Common myeloid progenitor, CD34-positive (primary cell): ENCODE data around the gene CTPS2.

Experiments
- CTCF ChIA-PET: fragments of 350-600 bp; sonication (Branson Sonifier 250); formaldehyde crosslinking; loops from one replicate; lab custom pipeline; 2021; ENCODE audit warnings: antibody characterized with exemption; lab: Charles Lee
- POLR2A ChIA-PET: fragments of 350-600 bp; sonication (Branson Sonifier 250); formaldehyde crosslinking; loops from one replicate; lab custom pipeline; 2021; ENCODE audit warnings: antibody characterized with exemption; lab: Charles Lee
- DNase-seq, 3 donors: peaks; one replicate each; pipeline versions ENCODE4 v3.0.0 to v3.0.0-alpha.2; 2013
- H3K27ac ChIP-seq, 2 experiments: 1 replicate in 1 of 2; 2 replicates in 1 of 2; pipeline ENCODE4 v1.7.0; 2013; ENCODE audit warnings: inconsistent platforms in 2 of 2, low read length in 2 of 2, mild to moderate bottlenecking in 2 of 2, low read depth in 1 of 2, moderate library complexity in 1 of 2; ENCODE audit not compliant: severe bottlenecking in 2 of 2, insufficient read depth in 1 of 2, poor library complexity in 1 of 2
- H3K27me3 ChIP-seq, 5 experiments: replicated peaks in 2 of 5; 1 replicate in 3 of 5; 2 replicates in 2 of 5; pipeline versions ENCODE4 v1.6.1 to v1.7.0; 2013; ENCODE audit warnings: low read length in 4 of 5, mild to moderate bottlenecking in 2 of 5, moderate library complexity in 2 of 5, inconsistent platforms in 1 of 5; ENCODE audit not compliant: insufficient read depth in 5 of 5, control insufficient read depth in 4 of 5
- H3K36me3 ChIP-seq, 4 experiments: 1 replicate in 2 of 4; 2 replicates in 2 of 4; pipeline versions ENCODE4 v1.6.1 to v1.7.0; 2013; ENCODE audit warnings: low read length in 3 of 4, control low read depth in 1 of 4, mild to moderate bottlenecking in 1 of 4; ENCODE audit not compliant: control insufficient read depth in 4 of 4, insufficient read depth in 4 of 4
- H3K4me1 ChIP-seq, 4 experiments: 1 replicate in 3 of 4; 2 replicates in 1 of 4; pipeline versions ENCODE4 v1.6.1 to v1.7.1; 2013; ENCODE audit warnings: low read length in 3 of 4, mild to moderate bottlenecking in 3 of 4, control low read depth in 1 of 4, inconsistent platforms in 1 of 4, moderate library complexity in 1 of 4; ENCODE audit not compliant: control insufficient read depth in 4 of 4, insufficient read depth in 4 of 4; ENCODE audit errors: control extremely low read depth in 1 of 4
- H3K4me3 ChIP-seq, 7 experiments: 1 replicate in 4 of 7; 2 replicates in 3 of 7; pipeline versions ENCODE4 v1.5.1 to v1.7.0; 2013; ENCODE audit warnings: mild to moderate bottlenecking in 7 of 7, low read length in 6 of 7, moderate library complexity in 6 of 7, inconsistent platforms in 2 of 7, low read depth in 2 of 7, control low read depth in 1 of 7; ENCODE audit not compliant: insufficient read depth in 4 of 7, control insufficient read depth in 1 of 7; ENCODE audit errors: extremely low read depth in 1 of 7
- H3K9me3 ChIP-seq, 5 experiments: 1 replicate in 4 of 5; 2 replicates in 1 of 5; pipeline versions ENCODE4 v1.6.1 to v1.7.1; 2013; ENCODE audit warnings: low read length in 4 of 5, mild to moderate bottlenecking in 2 of 5, inconsistent platforms in 1 of 5, low read depth in 1 of 5, moderate library complexity in 1 of 5; ENCODE audit not compliant: control insufficient read depth in 4 of 5, insufficient read depth in 2 of 5; ENCODE audit errors: control extremely low read depth in 1 of 5
- WGBS: methylation state at CpG from one replicate; pipeline ENCODE4 v1.1.5; 2013; ENCODE audit not compliant: insufficient coverage; 5-methylcytosine and 5-hydroxymethylcytosine counted together

CTPS2 gene

DNA sequence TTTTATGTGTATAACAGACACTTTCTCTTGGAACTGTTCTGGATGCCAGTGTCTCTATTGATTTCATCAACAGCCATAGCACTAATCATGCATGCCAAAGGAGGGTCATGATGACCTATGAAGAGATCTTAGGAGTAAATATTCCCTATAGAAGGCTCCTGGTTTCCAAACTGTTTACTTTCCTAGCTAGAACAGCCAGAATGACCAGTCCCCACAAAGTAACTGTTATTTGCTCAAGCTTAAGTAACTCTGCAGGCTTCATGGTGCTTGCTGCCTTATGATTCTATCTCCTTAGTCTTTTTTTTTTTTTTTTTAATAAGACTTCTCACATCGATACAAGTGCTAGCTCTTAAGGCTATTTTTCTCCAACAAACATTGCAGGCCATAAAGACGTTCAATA is 50.1 kb downstream of the CTPS2 start:
- WGBS: no CpG with 5 or more reads among the region's 2 CpGs
- no peak for DNase-seq
- ChIA-PET CTCF (interaction anchor here (0.6 kb wide), 1 partner anchor 45 kb away, joined by 3 read pairs; no protein-coding TSS in a partner anchor), POLR2A (no interaction called here)
- no peaks in the 10 kb centered on the region for H3K4me1 ChIP-seq
- peaks cover 0 to 23% (median 2%) of the 10 kb centered on the region in 4 experiments for H3K36me3 ChIP-seq
- H3K9me3 ChIP-seq: no peaks in the 10 kb centered on the region
- peaks cover 0 to 9% (median 0%) of the 10 kb centered on the region in 5 experiments for H3K27me3 ChIP-seq
- H3K4me3 ChIP-seq: no peak overlapping the region
- H3K27ac ChIP-seq: no peak overlapping the region

DNA sequence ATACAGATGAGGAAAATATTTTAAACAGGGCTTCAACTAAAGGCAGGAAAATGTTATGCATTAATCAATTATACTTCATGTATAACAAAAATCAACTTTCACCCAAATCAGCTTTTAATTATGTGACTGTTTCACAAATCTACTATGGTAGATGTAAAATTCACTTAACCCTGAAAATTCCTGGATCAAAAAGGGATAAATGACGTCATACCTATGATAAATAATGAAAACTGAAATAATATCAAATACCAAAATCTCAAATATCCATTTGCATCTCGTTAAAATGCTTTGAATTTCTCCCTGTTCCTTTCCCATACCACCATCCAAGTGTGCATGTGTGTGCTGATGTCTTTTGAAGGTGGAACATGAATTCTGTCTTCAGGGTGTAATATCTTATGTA is 51.0 kb downstream of the CTPS2 start:
- Histone ChIP-seq H3K4me3 (no peak overlapping the region), H3K36me3 (peaks cover 0 to 18% (median 2%) of the 10 kb centered on the region in 4 experiments), H3K27ac (no peak overlapping the region), H3K27me3 (peaks cover 0 to 14% (median 0%) of the 10 kb centered on the region in 5 experiments), H3K9me3 (no peaks in the 10 kb centered on the region), H3K4me1 (no peaks in the 10 kb centered on the region)
- ChIA-PET POLR2A (no interaction called here), CTCF (no interaction called here)
- no peak for DNase-seq
- WGBS: no CpG with 5 or more reads among the region's 2 CpGs

DNA sequence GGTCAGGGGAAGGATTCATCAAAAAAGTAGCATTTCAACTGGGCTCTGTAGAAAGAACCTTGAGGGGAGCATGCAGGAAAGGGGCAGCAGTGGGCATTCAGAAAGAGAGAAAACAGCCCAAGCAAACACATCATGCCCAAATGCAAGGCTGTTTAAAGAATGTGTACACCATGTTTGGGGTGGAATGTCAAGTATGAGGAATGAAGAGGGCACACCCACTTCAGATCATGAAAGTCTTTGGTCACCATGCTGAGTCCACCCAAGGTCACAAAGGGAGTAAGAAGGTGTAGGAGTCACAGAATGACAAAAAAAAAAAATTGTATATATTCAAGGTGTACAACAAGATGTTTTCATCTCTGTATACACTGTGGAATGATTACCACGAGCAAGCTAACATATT is 53.1 kb downstream of the CTPS2 start:
- H3K4me3 ChIP-seq: no peak overlapping the region
- no peak for DNase-seq
- CTCF ChIA-PET: no interaction called here
- POLR2A ChIA-PET: no interaction called here
- H3K9me3 ChIP-seq: no peaks in the 10 kb centered on the region
- H3K27me3 ChIP-seq: peaks cover 0 to 14% (median 0%) of the 10 kb centered on the region in 5 experiments
- H3K4me1 ChIP-seq: peaks cover 0 to 2% (median 0%) of the 10 kb centered on the region in 4 experiments
- peaks cover 0 to 4% (median under 1%) of the 10 kb centered on the region in 4 experiments for H3K36me3 ChIP-seq
- no CpG with 5 or more reads among the region's 1 CpG for WGBS
- H3K27ac ChIP-seq: no peak overlapping the region

- no CpG with 5 or more reads among the region's 2 CpGs for WGBS
- Histone ChIP-seq H3K27me3 (peaks cover 0 to 14% (median 0%) of the 10 kb centered on the region in 5 experiments), H3K27ac (no peak overlapping the region), H3K36me3 (peaks cover 0 to 7% (median 0%) of the 10 kb centered on the region in 4 experiments), H3K4me3 (no peak overlapping the region), H3K9me3 (no peaks in the 10 kb centered on the region), H3K4me1 (peaks cover 0 to 2% (median 0%) of the 10 kb centered on the region in 4 experiments)
- DNase-seq: no peak
- ChIA-PET POLR2A (no interaction called here), CTCF (no interaction called here)
Observed at GRCh38 chrX:16658284-16658683, 54.2 kb downstream of the CTPS2 start.

DNA sequence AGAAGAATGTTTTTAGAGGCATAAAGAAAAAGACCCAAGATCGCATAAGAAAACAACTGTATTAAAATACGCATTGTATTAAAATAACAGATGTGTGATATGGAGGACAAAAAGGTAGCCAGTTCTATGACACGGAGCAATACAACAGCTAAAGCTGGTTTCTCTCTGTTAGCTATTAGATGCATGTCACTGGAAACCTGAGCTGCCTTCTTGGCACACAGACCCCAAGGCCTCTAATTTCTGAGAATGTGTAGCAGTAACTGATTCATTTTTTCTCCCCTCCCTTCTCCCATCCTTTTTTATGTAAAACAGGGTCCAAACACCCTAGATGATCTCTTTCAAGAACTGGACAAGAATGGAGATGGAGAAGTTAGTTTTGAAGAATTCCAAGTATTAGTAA is 58.4 kb downstream of the CTPS2 start:
- WGBS: 100% methylated on average over 2 of the region's 3 CpGs
- Histone ChIP-seq H3K4me1 (peaks cover 0 to 2% (median 0%) of the 10 kb centered on the region in 4 experiments), H3K27me3 (peaks cover 0 to 18% (median 0%) of the 10 kb centered on the region in 5 experiments), H3K4me3 (no peak overlapping the region), H3K27ac (no peak overlapping the region), H3K9me3 (no peaks in the 10 kb centered on the region), H3K36me3 (peaks cover 0 to 7% (median 1%) of the 10 kb centered on the region in 4 experiments)
- ChIA-PET POLR2A (no interaction called here), CTCF (no interaction called here)
- no peak for DNase-seq

GRCh38 chrX:16653424-16653823 is 59.0 kb downstream of the CTPS2 start:
- Histone ChIP-seq H3K9me3 (no peaks in the 10 kb centered on the region), H3K36me3 (peaks cover 0 to 7% (median 1%) of the 10 kb centered on the region in 4 experiments), H3K27ac (no peak overlapping the region), H3K4me1 (peaks cover 0 to 2% (median 0%) of the 10 kb centered on the region in 4 experiments), H3K27me3 (peaks cover 0 to 18% (median 0%) of the 10 kb centered on the region in 5 experiments), H3K4me3 (no peak overlapping the region)
- ChIA-PET POLR2A (interaction anchor here (0.5 kb wide), 1 partner anchor 551 kb away, joined by 3 read pairs; no protein-coding TSS in a partner anchor), CTCF (no interaction called here)
- WGBS: 88% methylated on average over 7 of the region's 7 CpGs
- no peak for DNase-seq

- 92% methylated on average over 3 of the region's 4 CpGs for WGBS
Observed at GRCh38 chrX:16651391-16652024, 61.0 kb downstream of the CTPS2 start.

More at GRCh38 chrX:16651391-16652024, 61.0 kb downstream of the CTPS2 start:
- POLR2A ChIA-PET: no interaction called here
- Histone ChIP-seq H3K4me1 (peaks cover 0 to 2% (median 0%) of the 10 kb centered on the region in 4 experiments), H3K4me3 (no peak overlapping the region), H3K9me3 (no peaks in the 10 kb centered on the region), H3K36me3 (peaks cover 0 to 7% (median 2%) of the 10 kb centered on the region in 4 experiments), H3K27ac (no peak overlapping the region), H3K27me3 (peaks cover 0 to 13% (median 0%) of the 10 kb centered on the region in 5 experiments)
- CTCF ChIA-PET: interaction anchor here (0.6 kb wide), 1 partner anchor 46 kb away, joined by 5 read pairs; no protein-coding TSS in a partner anchor
- no peak for DNase-seq
